HG02588 (cell line): ENCODE results near the gene MORC4.

Experiments used
- ATAC-seq: cut with Tn5 transposase; IDR thresholded peaks from one replicate; pipeline ENCODE4 v1.9.1; 2021; ENCODE audit warnings: mild to moderate bottlenecking, moderate library complexity; ENCODE audit not compliant: unreplicated experiment

Gene MORC4

DNA sequence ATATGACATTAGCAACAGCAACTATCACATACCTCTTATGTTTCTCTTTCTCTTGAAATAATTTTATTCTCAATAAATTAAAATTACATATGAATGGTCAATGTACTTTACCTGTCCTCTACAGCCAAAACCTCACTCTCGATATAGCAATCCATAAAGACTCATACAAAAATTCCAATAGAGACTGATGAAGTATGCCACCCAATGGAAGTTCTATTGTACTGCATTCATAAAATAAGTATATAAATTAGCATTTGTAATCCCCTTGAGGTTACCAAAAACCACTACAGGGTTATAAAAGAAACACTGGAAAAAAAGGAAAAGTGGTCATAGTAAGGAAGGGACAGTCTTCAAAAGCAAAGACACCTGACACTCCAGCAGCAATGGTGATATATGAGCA lies 47.0 kb downstream of the MORC4 start:
- ATAC-seq = no peak

DNA sequence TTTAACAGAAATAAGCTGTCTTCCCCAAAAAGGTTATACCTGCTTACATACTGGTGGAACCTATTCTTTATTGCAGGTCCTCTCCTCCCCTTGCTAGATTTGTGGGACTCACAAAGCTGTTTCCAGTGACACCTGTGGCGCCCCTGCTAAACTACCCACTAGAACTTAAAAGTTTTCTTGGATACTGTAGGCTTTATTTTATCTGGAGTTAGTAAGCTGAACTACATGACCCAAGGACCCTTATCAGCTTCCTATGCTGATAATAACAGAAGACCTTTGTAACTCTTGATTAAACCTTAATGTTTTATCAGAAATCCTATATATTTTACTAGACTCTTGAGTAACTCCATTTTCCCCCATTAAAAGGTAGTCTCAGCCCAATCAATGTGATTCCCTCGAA lies 47.5 kb downstream of the MORC4 start:
- no peak for ATAC-seq

DNA sequence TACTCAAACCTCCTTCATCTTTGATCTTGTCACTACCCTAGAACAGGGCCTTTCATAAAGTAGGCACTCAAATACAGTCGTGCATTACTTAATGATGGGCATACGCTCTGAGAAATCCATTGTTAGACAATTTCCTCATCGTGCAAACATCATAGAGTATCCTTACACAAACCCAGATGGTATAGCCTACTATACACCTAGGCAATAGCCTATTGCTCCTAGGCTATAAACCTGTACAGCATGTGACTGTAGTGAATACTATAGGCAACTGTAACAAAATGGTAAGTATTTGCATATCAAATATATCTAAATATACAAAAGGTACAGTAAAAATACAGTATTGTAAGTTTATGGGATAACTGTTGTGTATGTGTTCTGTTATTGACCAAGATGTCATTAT lies 47.9 kb downstream of the MORC4 start:
- ATAC-seq = no peak

DNA sequence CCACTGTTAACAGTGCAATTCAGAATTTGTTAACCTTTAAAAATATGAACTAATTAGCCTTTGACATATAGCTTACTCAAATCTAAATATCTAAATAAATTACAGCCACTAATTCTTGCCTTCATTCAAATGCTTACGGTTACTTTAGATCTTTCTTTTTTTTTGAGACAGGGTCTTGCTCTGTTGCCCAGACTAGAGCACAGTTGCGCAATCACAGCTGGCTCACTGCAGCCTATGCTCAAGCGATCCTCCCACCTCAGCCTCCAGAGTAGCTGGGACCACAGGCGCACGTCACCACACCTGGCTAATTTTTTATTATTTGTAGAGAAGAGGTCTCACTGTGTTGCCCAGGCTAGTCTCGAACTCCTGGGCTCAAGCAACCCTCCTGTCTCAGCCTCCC lies 48.8 kb downstream of the MORC4 start:
- ATAC-seq = no peak

DNA sequence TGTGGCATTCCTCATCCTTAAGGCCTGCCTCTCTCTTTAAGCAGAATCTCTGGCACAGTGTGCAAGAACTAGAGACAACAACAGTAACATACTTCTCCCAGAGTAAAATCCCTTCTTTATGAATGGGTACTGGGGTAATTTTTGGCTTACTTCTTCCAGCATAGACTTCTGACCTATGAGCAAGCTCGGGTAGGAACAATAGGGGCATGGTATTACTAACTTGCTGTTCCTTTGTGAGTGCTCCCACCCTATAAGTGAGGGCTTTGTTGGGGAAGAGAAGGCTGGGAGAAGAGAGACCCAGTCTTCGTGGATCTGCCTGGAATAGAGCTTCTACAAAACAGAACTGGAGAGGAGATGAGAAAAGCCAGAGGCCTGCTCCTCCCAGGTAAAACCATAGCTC lies 49.6 kb downstream of the MORC4 start:
- ATAC-seq = no peak

DNA sequence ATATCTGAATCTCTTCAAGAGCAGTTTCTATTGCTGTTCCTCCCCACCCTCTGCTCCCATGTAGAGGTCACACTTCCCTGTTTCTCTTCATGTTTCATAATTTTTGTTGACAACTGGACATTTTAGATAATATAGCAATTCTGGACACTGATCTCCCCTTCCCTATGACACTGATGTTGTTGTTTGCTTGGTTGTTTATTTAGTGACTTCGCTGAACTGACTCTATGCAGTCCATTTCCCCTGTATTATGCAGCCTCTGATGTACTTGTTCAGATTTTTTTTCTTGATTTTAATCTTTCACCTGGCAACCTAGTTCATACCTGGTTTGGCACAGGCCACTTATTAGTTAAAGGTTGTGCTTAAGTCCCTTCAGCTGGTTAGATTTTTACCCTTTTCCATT lies 50.6 kb downstream of the MORC4 start:
- ATAC-seq = no peak

DNA sequence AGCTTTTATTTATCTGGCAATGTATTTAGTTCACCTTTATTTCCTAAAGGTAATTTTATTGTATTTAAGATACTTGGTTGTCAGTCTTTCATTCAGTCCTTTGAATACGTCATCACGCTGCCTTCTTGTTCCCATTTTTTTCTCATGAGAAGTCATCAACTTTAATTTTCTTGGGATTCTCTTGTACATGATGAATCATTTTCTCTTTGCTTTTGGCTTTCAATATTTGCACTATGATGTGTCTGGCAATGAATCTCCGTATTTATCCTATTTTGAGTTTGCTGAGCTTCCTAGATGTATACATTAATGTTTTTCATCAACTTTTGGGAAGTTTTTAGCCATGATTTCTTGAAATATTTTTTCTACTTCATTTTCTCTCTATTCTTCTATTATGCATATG lies 51.4 kb downstream of the MORC4 start:
- no peak for ATAC-seq

DNA sequence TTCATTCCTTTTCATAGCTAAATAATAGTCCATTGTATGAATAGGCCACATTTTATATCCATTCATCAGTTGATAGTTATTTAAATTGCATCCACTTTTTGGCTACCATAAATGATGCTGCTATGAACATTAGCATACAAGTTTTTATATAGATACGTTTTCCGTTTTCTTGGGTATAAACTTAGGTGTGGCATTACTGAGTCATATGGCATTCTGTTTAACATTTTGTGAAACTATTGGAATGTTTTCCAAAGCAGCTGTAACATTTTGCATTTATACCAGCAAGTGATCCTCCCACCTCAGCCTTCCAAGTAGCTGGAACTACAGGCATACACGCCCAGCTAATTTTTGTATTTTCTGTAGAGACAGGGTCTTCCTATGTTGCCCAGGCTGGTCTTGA lies 53.5 kb downstream of the MORC4 start:
- no peak for ATAC-seq

DNA sequence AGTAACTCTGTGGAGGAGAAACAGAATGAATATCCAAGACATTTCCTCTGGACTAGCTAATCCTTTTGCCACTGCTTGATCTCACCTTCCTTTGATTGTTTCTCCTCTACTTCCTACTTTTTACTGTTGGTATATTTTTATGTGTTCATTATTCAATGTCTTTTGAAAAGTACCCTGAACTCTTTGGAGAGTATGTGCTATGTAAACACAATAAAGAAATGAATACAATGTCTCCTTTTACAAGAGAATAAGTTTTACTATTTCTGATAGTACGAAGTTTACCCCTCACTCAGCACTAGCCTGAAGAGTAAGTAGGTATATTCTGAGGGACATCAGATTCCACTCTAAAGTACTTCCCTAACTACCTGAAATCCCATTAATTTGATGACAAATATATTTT lies 59.9 kb downstream of the MORC4 start:
- ATAC-seq = no peak

DNA sequence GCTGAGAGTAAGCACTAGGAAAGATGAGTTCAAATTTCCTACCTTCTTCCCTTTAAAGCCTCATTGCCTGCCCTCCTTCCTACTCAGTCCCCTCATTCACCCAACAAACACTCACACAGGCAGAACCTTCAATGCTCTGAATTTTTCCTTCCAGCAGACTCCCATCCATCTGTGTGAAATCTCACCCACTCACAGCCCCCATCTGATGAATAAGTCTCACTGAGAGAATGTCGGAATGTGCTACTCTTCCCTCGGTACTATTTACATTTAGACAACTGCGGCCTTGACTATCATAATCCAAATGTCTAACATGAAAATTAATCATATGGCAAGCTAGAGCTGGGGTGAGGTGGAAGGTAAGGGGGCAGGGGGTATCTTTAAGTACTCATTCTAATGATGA lies 60.4 kb downstream of the MORC4 start:
- ATAC-seq = no peak

DNA sequence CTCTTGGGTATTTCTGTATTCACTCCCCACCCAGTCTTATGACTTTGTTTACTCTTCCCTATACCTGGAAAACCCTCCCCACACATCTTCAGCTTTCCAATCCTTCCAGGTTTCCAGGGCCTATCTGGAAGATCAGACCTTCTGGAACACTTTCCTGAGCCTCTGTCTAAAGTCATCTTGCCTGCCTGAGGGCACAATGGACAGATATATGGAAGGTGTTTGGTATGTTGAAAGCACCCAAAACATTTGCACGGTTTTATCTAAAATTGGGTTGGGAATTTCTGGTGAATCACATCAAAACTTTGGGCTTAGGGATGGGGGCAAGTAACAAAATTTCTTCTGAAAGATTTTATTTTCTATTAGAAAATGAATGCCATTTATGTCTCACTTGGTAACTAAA lies 63.8 kb downstream of the MORC4 start:
- no peak for ATAC-seq

DNA sequence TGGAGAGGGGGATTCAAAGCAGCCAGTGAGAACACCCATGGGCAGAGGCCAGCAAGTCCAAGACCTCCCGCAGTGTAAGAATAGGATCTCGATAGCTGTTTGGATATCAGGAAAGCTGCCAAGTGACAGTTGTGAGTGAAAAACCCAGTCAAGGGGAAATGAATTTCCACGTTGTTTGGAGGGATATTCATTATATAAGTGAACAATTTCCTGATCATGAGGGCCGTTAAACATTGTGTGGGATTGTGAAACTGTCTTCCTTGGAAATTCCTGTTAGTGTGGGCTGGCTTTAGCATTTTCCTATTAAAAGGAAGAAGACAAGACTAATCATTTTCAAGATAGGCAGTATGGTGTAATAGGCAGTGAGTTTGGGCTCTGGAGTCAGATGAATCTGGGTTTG lies 64.8 kb downstream of the MORC4 start:
- ATAC-seq = no peak

DNA sequence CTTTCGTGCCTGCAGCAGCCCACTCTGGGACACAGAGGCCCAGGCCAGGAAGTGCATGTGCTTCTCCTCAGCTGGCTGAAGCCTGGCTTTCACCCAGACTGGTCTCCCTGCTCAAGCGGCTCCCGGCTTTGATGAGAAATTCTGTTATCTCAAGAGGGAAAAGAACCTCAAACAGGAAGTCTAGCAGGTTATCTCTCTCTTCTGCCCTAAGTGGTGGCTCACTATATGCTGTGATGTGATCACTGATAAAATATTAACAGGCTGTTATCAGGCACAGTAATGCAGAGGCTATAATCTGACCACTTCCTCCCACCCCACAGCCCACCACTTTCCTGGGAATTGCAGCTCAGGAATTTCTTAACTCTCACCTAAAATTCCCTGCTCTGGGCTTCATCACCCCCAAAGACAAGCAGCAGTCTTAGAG lies 66.5 kb downstream of the MORC4 start:
- ATAC-seq = no peak

DNA sequence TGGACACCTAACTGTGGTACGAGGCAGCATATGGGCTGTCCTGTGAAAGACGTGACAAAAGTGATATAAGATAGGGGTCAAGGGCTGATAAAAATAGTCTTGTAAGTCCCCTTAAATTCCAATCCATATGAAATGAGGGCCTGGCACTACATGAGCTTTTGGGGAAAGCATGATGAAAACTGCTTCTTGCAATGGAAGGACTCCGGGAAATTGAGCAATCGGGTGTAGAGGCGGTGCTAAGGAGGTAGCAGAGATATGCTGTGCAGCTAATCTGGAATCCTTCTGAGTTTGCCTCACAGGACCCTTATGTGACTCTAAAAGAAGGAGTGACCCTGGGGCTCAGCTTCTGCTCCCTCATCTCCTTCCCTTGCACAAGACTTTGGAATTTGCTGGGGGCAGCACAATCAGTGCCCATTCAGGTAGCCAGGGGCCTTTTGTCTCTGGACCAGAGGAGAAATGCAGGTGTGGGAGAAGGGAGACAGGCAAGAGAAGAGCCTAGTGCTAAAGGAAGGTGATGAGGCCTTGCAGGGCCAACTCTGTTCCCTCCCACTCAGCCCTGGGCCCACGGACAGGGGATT lies 67.0 kb downstream of the MORC4 start:
- no peak for ATAC-seq

DNA sequence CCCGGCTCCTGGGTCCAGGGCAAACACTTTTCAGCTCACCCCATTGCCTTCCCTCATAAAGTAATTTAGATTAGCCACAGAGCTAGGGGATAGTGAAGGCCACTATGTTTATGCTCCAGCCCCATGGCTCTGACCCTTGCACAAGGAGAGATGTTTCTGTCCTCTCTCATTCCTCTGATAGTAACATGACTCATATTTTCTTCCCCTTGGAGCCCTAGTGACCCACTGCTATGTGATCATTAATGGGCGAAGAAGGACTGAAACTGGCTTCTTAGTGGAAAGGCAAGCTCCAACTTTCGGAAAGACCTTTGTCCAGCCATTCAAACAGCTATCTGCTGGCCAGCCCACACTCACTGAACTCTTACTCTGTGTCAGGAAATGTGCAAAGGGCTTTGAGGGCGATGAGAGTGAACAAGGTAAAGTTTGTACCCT lies 67.5 kb downstream of the MORC4 start:
- ATAC-seq = no peak

DNA sequence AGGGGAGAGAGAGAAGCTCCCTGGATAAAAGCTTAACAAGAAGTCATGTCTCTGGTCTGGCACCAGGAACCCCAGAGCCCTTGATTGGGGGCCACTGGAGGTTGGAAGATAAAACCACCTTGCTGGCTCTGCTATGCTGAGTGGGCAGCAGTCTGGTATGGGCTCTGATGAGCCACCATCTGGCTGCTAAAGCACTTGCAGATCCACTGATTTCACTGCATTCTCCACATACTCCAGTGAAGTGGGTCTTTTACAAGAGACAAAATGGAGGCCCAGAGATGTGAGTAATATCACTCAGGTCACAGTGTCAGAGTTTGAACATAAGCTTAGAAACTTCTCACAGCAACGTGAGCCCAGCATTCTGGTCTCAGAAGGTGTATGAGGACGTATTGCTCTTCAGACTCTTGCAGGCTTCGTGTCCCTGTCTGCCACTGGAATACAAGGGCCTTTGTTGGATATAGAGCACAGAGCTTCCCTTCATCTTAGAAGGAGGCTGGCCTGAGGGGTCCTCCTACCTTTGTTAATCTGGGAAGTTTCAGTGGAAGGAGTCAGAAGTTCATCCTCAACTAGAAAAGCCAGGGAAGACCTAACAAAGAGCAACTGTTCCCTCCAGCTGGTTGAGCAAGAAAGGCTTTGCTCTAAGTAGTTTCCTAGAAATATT lies 68.1 kb downstream of the MORC4 start:
- no peak for ATAC-seq

DNA sequence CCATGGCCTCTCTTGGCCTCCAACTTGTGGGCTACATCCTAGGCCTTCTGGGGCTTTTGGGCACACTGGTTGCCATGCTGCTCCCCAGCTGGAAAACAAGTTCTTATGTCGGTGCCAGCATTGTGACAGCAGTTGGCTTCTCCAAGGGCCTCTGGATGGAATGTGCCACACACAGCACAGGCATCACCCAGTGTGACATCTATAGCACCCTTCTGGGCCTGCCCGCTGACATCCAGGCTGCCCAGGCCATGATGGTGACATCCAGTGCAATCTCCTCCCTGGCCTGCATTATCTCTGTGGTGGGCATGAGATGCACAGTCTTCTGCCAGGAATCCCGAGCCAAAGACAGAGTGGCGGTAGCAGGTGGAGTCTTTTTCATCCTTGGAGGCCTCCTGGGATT lies 71.8 kb downstream of the MORC4 start:
- no peak for ATAC-seq

DNA sequence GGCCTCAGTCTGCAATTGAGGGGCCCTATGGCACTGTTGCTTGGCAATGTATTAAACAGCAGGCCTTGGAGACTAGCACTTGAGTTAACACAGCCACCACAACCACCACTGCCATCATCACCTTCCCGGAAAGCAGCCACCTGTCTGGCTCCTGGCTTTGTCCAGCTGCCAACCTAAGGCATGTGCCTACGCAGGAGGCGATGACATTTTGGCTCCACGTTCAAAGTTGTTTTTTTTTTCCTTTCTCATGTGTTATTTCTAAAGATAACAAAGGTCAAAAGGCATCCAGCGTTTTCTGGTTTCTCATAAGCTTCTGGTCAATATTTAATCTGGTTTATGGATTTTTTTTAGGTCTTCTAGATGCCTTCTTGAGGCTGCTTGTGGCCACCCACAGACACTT lies 72.3 kb downstream of the MORC4 start:
- no peak for ATAC-seq

DNA sequence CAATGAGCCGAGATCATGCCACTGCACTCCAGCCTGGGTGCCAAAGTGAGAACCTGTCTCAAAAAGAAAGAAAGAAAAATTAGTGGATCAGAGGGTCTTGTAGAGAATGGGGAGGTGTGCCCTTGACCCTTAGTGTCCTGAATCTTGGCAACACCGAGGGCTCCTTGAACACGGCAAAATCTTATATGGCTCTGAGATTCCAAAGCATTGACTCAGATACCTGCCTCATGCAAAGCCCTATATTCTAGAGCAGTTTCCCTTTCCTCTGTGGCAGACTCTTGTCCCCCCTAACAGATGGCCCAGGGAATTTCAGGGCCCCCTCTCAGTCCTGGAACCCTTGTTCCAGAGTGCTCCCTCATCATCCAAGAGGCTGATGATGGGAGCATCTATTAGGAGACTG lies 73.0 kb downstream of the MORC4 start:
- no peak for ATAC-seq

DNA sequence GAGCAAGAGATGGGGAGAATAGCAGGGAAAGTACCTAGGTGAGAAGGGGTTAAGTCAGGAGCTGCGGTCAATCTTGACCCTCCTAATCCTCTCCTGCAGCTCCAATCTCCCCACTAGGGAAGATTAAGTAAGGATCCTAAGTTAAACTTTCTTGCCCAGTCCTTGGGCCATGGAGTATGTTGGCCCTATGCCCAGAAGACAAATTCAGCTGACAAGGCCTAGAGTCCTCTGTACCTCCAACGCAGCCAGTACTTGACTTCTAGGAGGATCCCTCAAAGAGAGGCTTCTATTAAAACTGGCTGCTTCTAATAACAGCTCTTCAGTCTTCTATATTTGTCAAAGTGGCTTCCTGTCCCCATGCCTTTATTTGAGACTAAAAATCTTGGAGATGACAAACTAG lies 78.4 kb downstream of the MORC4 start:
- no peak for ATAC-seq

DNA sequence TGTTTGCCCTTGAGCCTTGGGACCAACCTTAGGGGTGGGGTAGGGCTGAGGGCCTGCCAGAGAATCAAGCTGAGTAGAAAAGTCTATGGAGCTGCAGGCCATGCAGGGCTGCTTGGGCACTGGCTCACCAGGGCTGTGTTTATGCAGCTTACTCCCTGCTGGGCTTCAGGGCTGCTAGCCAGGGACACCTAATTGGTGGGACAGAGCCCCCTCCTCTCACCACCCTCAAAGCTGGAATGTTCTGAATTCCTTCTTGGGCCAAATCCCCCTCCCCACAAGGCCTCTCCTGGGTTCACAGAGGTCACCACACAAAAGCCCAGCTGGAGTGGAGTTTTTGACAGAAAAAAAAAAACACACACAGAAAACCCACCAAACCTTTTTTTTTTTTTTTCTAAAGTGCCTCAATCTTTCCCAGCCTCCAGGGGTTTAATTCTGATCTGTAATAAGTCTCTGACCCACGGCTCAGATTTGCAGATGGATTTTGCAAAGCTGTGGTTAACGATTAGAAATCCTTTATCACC lies 80.0 kb downstream of the MORC4 start, which contains the start of gene CLDN2:
CLDN2 (plus strand) TSS at position 471 of the 521 bp plus-strand sequence. CDS start 7,827 bp downstream, outside the sequence.
- ATAC-seq = no peak

DNA sequence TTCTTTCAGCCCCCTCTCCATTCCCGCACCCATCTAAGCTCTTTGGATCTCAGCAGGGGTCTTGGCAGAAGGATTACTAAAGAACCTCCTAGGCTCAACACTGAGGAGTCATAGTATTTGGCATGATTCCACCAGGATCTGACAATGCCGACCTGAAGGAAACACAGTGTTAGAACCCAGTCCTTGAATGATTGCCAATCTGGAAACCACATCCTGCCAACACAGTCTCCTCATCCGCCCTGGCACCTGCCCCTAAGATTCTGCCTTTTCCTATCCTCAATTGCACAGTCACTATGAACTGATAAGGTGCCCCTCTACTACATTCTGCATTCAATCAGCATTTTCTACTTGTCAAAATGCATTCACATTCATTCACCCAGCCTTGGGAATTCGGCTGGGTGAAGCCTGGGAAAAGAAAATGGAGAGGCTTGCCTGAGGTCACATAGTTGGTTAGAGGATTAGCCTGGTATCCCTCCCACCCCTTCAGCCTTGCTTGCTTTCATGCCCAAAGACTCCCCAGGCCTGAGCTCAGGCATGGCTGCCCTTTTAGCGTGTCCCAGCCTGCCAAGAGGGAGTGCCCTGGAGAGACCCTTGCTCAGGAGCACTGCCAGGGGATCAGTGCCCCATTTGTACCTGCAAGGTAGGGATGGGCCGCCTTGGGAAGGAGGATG lies 82.0 kb downstream of the MORC4 start:
- ATAC-seq = no peak
